Spleen (tissue), 7 donors: ENCODE results near the gene VSX1.

ENCODE experiments used
- CTCF ChIP-seq, 11 experiments: fragments of 200-600 bp in 7 of 11; fragments of 450-650 bp in 4 of 11; sonication (generic) in 4 of 11; IDR thresholded peaks in 8 of 11; conservative IDR thresholded peaks in 3 of 11; 1 replicate in 7 of 11; 2 replicates in 4 of 11; pipeline versions ENCODE4 v1.4.0 to v1.8.0; 2016 to 2021; ENCODE audit warnings: antibody characterized with exemption in 11 of 11, inconsistent platforms in 4 of 11, mild to moderate bottlenecking in 1 of 11
- POLR2A ChIP-seq, 3 donors: fragments of 450-650 bp; IDR thresholded peaks; one replicate each; pipeline ENCODE4 v1.5.1; 2017; ENCODE audit warnings: antibody characterized with exemption in 3 of 3, mild to moderate bottlenecking in 1 of 3
- POLR2AphosphoS5 ChIP-seq, 3 donors: sonication (generic); formaldehyde crosslinking; IDR thresholded peaks; one replicate each; pipeline ENCODE4 v1.5.1; 2017; ENCODE audit warnings: antibody characterized with exemption in 3 of 3
- donor health status: DM: no; HTN: no; CAD: no; lungs with moderate emphysema.
- donor health status: DM: no; HTN: no; CAD: no.
- donor health status: DM: no; HTN: no; CAD: no.

- TF ChIP-seq CTCF (IDR thresholded peaks at IDR 0.05 in 8 of 11, conservative IDR thresholded peaks at IDR 0.05 in 3 of 11) (no peak), POLR2AphosphoS5 (IDR thresholded peaks at IDR 0.05) (no peak), POLR2A (IDR thresholded peaks at IDR 0.05) (no peak)
Measured at GRCh38 chr20:25070821-25071473, 11.0 kb downstream of the VSX1 start.
